Keratinocyte (primary cell): ENCODE data around the gene IFNW1.

ENCODE experiments used
- EZH2 ChIP-seq: IDR thresholded peaks from one replicate; pipeline ENCODE4 v1.6.1; 2012; ENCODE audit warnings: inconsistent platforms, mild to moderate bottlenecking, low read length, moderate library complexity
- TF ChIP-seq, protein P1 (sequence below), 3 experiments: IDR thresholded peaks in 1 of 3; conservative IDR thresholded peaks in 1 of 3; optimal IDR thresholded peaks in 1 of 3; 2 replicates in 2 of 3; 3 replicates in 1 of 3; pipeline versions ENCODE3 to v1.5.1; 2011; ENCODE audit warnings: low read length in 3 of 3, mild to moderate bottlenecking in 3 of 3, moderate library complexity in 2 of 3, control low read depth in 1 of 3, inconsistent platforms in 1 of 3; ENCODE audit not compliant: insufficient read depth in 2 of 3; ENCODE audit errors: extremely low read depth in 1 of 3

DNA sequence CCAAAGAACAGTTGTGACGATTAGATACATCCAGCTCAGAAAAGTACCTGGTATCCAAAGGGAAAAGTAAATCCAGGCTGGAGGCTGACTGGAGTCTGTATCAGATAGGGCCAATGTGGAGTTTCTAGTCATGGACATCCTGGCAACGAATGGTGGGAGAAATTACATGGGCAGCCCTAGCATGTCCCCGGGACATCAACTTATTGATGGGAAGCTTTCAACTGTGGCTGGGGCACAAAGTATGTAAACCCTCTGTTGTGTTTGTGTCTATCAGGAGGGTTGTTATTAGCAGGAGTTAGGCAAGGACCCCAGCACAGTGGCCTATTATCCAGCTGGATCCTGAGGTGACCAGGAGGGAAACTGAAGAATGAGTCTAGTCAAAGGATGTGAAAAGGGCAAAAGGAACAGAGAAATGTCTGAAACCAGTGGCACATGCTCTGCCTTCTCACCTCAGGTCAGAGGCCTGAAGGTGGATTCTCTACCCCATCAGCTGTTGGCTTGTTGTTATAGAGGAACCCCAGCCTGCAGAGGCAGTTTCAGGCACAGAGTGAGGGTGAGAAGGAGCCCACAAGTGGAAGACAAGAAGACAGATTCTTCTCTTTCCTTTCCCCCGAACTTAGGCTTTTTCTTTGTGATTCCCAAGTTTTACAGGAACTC, 19.9 kb downstream of the IFNW1 start:
- no peak for TF ChIP-seq EZH2
- TF ChIP-seq, protein P1, sequence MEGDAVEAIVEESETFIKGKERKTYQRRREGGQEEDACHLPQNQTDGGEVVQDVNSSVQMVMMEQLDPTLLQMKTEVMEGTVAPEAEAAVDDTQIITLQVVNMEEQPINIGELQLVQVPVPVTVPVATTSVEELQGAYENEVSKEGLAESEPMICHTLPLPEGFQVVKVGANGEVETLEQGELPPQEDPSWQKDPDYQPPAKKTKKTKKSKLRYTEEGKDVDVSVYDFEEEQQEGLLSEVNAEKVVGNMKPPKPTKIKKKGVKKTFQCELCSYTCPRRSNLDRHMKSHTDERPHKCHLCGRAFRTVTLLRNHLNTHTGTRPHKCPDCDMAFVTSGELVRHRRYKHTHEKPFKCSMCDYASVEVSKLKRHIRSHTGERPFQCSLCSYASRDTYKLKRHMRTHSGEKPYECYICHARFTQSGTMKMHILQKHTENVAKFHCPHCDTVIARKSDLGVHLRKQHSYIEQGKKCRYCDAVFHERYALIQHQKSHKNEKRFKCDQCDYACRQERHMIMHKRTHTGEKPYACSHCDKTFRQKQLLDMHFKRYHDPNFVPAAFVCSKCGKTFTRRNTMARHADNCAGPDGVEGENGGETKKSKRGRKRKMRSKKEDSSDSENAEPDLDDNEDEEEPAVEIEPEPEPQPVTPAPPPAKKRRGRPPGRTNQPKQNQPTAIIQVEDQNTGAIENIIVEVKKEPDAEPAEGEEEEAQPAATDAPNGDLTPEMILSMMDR (optimal IDR thresholded peaks at IDR 0.05 in 1 of 3, IDR thresholded peaks at IDR 0.05 in 1 of 3, conservative IDR thresholded peaks at IDR 0.05 in 1 of 3; ENCODE audit: extremely low read depth in 1 of 3, insufficient read depth in 2 of 3, low read length in 3 of 3): no peak
